Endothelial cell (in vitro differentiated cells): ENCODE results near the gene P2RY14. TPM values are rescaled to one million over a fixed set of nuclear protein-coding genes. Genes with fewer than 3 reads are reported as not detected.

Experiments used
- DNase-seq: peaks from one replicate; pipeline ENCODE4 v3.0.0; 2021; ENCODE audit warnings: low spot score
- H3K27ac Mint-ChIP-seq: one replicate; pipeline ENCODE4 v1.8.0; 2021; ENCODE audit warnings: mixed read lengths, inconsistent platforms; ENCODE audit not compliant: unreplicated experiment
- H3K27me3 Mint-ChIP-seq: one replicate; pipeline ENCODE4 v1.8.0; 2021; ENCODE audit warnings: mild to moderate bottlenecking, moderate library complexity, mixed read lengths, inconsistent platforms; ENCODE audit not compliant: unreplicated experiment
- H3K36me3 Mint-ChIP-seq: one replicate; pipeline ENCODE4 v1.8.0; 2021; ENCODE audit warnings: mild to moderate bottlenecking, low read depth, mixed read lengths, inconsistent platforms; ENCODE audit not compliant: unreplicated experiment
- H3K4me1 Mint-ChIP-seq: one replicate; pipeline ENCODE4 v1.8.0; 2021; ENCODE audit warnings: mild to moderate bottlenecking, mixed read lengths, inconsistent platforms; ENCODE audit not compliant: unreplicated experiment
- H3K4me3 Mint-ChIP-seq: one replicate; pipeline ENCODE4 v1.8.0; 2021; ENCODE audit warnings: mild to moderate bottlenecking, mixed read lengths, inconsistent platforms; ENCODE audit not compliant: unreplicated experiment
- H3K9me3 Mint-ChIP-seq: one replicate; pipeline ENCODE4 v1.8.0; 2021; ENCODE audit warnings: mixed read lengths, inconsistent platforms; ENCODE audit not compliant: unreplicated experiment
- CTCF ChIP-seq: fragments of 200-600 bp; sonication (generic); IDR thresholded peaks from one replicate; pipeline ENCODE4 v1.5.0; 2021; ENCODE audit warnings: antibody characterized with exemption; ENCODE audit not compliant: unreplicated experiment
- total RNA-seq: library from RNA; stranded (reverse); fragmentation: NEBNext Ultra II Directional; extraction: Animal tissue kit (Norgen Biotek cat#: 25700); gene quantifications from one replicate; pipeline ENCODE4 v1.2.1, GENCODE V29; 2021; ENCODE audit not compliant: unreplicated experiment

Gene P2RY14
- total RNA-seq, 1 donor from 2014 or later: 0.21 TPM

GRCh38 chr3:151315136-151315535, 36.8 kb upstream of the P2RY14 start:
- Mint-ChIP-seq H3K4me3 (no peak overlapping the region), H3K9me3 (no peaks in the 10 kb centered on the region), H3K27ac (no peak overlapping the region), H3K4me1 (peaks cover 5% of the 10 kb centered on the region), H3K27me3 (no peaks in the 10 kb centered on the region), H3K36me3 (no peaks in the 10 kb centered on the region)
- no peak for DNase-seq
- no peak for TF ChIP-seq CTCF

GRCh38 chr3:151314593-151314992, 36.3 kb upstream of the P2RY14 start:
- no peak for DNase-seq
- no peak overlapping the region for H3K27ac Mint-ChIP-seq
- no peaks in the 10 kb centered on the region for H3K36me3 Mint-ChIP-seq
- H3K4me1 Mint-ChIP-seq: peaks cover 5% of the 10 kb centered on the region
- no peaks in the 10 kb centered on the region for H3K27me3 Mint-ChIP-seq
- H3K9me3 Mint-ChIP-seq: no peaks in the 10 kb centered on the region
- H3K4me3 Mint-ChIP-seq: no peak overlapping the region
- no peak for TF ChIP-seq CTCF

GRCh38 chr3:151314137-151314536, 35.8 kb upstream of the P2RY14 start:
- H3K4me1 Mint-ChIP-seq: peaks cover 5% of the 10 kb centered on the region
- no peak overlapping the region for H3K4me3 Mint-ChIP-seq
- no peak for TF ChIP-seq CTCF
- H3K9me3 Mint-ChIP-seq: no peaks in the 10 kb centered on the region
- H3K27ac Mint-ChIP-seq: no peak overlapping the region
- H3K27me3 Mint-ChIP-seq: peaks cover 1% of the 10 kb centered on the region
- no peak for DNase-seq
- H3K36me3 Mint-ChIP-seq: no peaks in the 10 kb centered on the region

- no peak for DNase-seq
- H3K36me3 Mint-ChIP-seq: no peaks in the 10 kb centered on the region
- no peak for TF ChIP-seq CTCF
- no peak overlapping the region for H3K27ac Mint-ChIP-seq
- H3K4me3 Mint-ChIP-seq: no peak overlapping the region
- H3K9me3 Mint-ChIP-seq: no peaks in the 10 kb centered on the region
- H3K4me1 Mint-ChIP-seq: peaks cover 5% of the 10 kb centered on the region
- peaks cover 1% of the 10 kb centered on the region for H3K27me3 Mint-ChIP-seq
Measured at GRCh38 chr3:151312972-151313371, 34.6 kb upstream of the P2RY14 start.

GRCh38 chr3:151309566-151309965, 31.2 kb upstream of the P2RY14 start:
- no peak overlapping the region for H3K27ac Mint-ChIP-seq
- peaks cover 5% of the 10 kb centered on the region for H3K4me1 Mint-ChIP-seq
- TF ChIP-seq CTCF: no peak
- H3K9me3 Mint-ChIP-seq: no peaks in the 10 kb centered on the region
- DNase-seq: no peak
- H3K36me3 Mint-ChIP-seq: no peaks in the 10 kb centered on the region
- no peak overlapping the region for H3K4me3 Mint-ChIP-seq
- H3K27me3 Mint-ChIP-seq: peaks cover 1% of the 10 kb centered on the region
